Progenitor cell of endocrine pancreas (in vitro differentiated cells): ENCODE results near the gene OTULIN. TPM values are rescaled to one million over a fixed set of nuclear protein-coding genes. Genes with fewer than 3 reads are reported as not detected.

ENCODE experiments used
- DNase-seq: peaks from one replicate; pipeline ENCODE4 v3.0.0; 2021; ENCODE audit warnings: low spot score; ENCODE audit not compliant: unreplicated experiment
- H3K27ac Mint-ChIP-seq: 2 replicates; pipeline ENCODE4 v1.8.0; 2021; ENCODE audit warnings: mild to moderate bottlenecking, moderate library complexity, mixed read lengths
- H3K27me3 Mint-ChIP-seq: 2 replicates; pipeline ENCODE4 v1.8.0; 2021; ENCODE audit warnings: mixed read lengths
- H3K36me3 Mint-ChIP-seq: 2 replicates; pipeline ENCODE4 v1.8.0; 2022; ENCODE audit warnings: mixed read lengths; ENCODE audit not compliant: insufficient read depth
- H3K4me1 Mint-ChIP-seq: 2 replicates; pipeline ENCODE4 v1.8.0; 2021; ENCODE audit warnings: low read depth, mixed read lengths
- H3K4me3 Mint-ChIP-seq: 2 replicates; pipeline ENCODE4 v1.8.0; 2021; ENCODE audit warnings: low read depth, mild to moderate bottlenecking, moderate library complexity, mixed read lengths
- H3K9me3 Mint-ChIP-seq: 2 replicates; pipeline ENCODE4 v1.8.0; 2021; ENCODE audit warnings: low read depth, mixed read lengths
- total RNA-seq: library from RNA; stranded (reverse); gene quantifications from 2 replicates; pipeline ENCODE4 v1.2.1, GENCODE V29; 2021
- TF ChIP-seq, protein P1 (sequence below): fragments of 200-600 bp; sonication (generic); IDR thresholded peaks from one replicate; pipeline ENCODE4 v1.5.0; 2021; ENCODE audit warnings: antibody characterized with exemption, mild to moderate bottlenecking; ENCODE audit not compliant: unreplicated experiment

OTULIN gene
- total RNA-seq, 1 donor from 2014 or later = 36.4 TPM

- Mint-ChIP-seq H3K4me1 (peaks cover 4% of the 10 kb centered on the region), H3K9me3 (no peaks in the 10 kb centered on the region), H3K27ac (no peak overlapping the region), H3K4me3 (no peak overlapping the region), H3K36me3 (peaks cover 10% of the 10 kb centered on the region), H3K27me3 (no peaks in the 10 kb centered on the region)
- no peak for DNase-seq
- TF ChIP-seq, protein P1, sequence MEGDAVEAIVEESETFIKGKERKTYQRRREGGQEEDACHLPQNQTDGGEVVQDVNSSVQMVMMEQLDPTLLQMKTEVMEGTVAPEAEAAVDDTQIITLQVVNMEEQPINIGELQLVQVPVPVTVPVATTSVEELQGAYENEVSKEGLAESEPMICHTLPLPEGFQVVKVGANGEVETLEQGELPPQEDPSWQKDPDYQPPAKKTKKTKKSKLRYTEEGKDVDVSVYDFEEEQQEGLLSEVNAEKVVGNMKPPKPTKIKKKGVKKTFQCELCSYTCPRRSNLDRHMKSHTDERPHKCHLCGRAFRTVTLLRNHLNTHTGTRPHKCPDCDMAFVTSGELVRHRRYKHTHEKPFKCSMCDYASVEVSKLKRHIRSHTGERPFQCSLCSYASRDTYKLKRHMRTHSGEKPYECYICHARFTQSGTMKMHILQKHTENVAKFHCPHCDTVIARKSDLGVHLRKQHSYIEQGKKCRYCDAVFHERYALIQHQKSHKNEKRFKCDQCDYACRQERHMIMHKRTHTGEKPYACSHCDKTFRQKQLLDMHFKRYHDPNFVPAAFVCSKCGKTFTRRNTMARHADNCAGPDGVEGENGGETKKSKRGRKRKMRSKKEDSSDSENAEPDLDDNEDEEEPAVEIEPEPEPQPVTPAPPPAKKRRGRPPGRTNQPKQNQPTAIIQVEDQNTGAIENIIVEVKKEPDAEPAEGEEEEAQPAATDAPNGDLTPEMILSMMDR = no peak
These were observed 80.0 kb downstream of the OTULIN start for GRCh38 chr5:14744296-14745187.

GRCh38 chr5:14745188-14745563 lies 80.7 kb downstream of the OTULIN start:
- H3K36me3 Mint-ChIP-seq = peaks cover 10% of the 10 kb centered on the region
- TF ChIP-seq, protein P1 = no peak
- peaks cover 4% of the 10 kb centered on the region for H3K4me1 Mint-ChIP-seq
- no peak for DNase-seq
- no peak overlapping the region for H3K27ac Mint-ChIP-seq
- no peaks in the 10 kb centered on the region for H3K27me3 Mint-ChIP-seq
- H3K4me3 Mint-ChIP-seq = no peak overlapping the region
- no peaks in the 10 kb centered on the region for H3K9me3 Mint-ChIP-seq

DNA sequence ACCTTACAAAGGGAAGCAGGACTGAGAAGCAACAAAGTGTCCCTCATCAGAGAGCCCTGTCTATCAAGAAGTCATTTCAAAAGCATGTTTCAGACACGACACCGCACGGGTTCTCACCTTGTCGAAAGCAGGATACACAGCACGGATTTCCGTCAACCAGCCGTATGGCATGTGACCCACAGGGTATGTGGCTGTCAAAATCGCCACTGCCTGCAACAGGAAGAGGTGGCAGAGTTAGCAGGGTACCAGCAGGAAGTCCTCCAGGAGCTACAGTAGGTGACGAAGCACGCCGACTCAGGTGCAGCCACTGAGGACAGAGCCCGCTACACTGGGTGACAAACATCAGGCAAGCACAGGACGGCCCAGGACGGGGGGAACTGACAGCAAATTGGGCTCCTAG lies 81.2 kb downstream of the OTULIN start:
- TF ChIP-seq, protein P1 = no peak
- H3K36me3 Mint-ChIP-seq = peaks cover 10% of the 10 kb centered on the region
- H3K4me1 Mint-ChIP-seq = peaks cover 4% of the 10 kb centered on the region
- H3K27me3 Mint-ChIP-seq = no peaks in the 10 kb centered on the region
- H3K27ac Mint-ChIP-seq = no peak overlapping the region
- no peak overlapping the region for H3K4me3 Mint-ChIP-seq
- no peak for DNase-seq
- no peaks in the 10 kb centered on the region for H3K9me3 Mint-ChIP-seq

GRCh38 chr5:14748180-14748900 lies 83.8 kb downstream of the OTULIN start:
- Mint-ChIP-seq H3K4me1 (peaks cover 2% of the 10 kb centered on the region), H3K36me3 (peaks cover 5% of the 10 kb centered on the region), H3K27ac (no peak overlapping the region), H3K9me3 (no peaks in the 10 kb centered on the region), H3K27me3 (no peaks in the 10 kb centered on the region), H3K4me3 (no peak overlapping the region)
- no peak for DNase-seq
- TF ChIP-seq, protein P1 = no peak

Other genes starting within 250 kb of the OTULIN start
- gene OTULINL, start 82.9 kb upstream of the OTULIN start, total RNA-seq = 35.5 and 36.3 TPM in 2 replicates
- gene ANKH, start 207.1 kb downstream of the OTULIN start, total RNA-seq = 29.9 and 32.6 TPM in 2 replicates